Stimulated activated CD8-positive, alpha-beta memory T cell treated with anti-CD3 and anti-CD28 coated beads, Interleukin-12 subunit alpha, Interleukin-12 subunit beta, amount 100 ng/mL, for 1 hour (primary cell): ENCODE data around the gene TOR1B.
A peak's percentile ranks its signal among the peaks of the same experiment; 100 is the strongest.

Experiments used
- DNase-seq: peaks from one replicate; pipeline ENCODE4 v3.0.0-alpha.2; 2020; ENCODE audit warnings: low read depth

TOR1B gene

GRCh38 chr9:129814432-129815223 is 11.6 kb downstream of the TOR1B start:
- DNase-seq, result no peak

GRCh38 chr9:129815278-129815677 is 12.3 kb downstream of the TOR1B start:
- DNase-seq, result no peak

- no peak for DNase-seq
Observed at GRCh38 chr9:129816501-129817435, 13.8 kb downstream of the TOR1B start.

DNA sequence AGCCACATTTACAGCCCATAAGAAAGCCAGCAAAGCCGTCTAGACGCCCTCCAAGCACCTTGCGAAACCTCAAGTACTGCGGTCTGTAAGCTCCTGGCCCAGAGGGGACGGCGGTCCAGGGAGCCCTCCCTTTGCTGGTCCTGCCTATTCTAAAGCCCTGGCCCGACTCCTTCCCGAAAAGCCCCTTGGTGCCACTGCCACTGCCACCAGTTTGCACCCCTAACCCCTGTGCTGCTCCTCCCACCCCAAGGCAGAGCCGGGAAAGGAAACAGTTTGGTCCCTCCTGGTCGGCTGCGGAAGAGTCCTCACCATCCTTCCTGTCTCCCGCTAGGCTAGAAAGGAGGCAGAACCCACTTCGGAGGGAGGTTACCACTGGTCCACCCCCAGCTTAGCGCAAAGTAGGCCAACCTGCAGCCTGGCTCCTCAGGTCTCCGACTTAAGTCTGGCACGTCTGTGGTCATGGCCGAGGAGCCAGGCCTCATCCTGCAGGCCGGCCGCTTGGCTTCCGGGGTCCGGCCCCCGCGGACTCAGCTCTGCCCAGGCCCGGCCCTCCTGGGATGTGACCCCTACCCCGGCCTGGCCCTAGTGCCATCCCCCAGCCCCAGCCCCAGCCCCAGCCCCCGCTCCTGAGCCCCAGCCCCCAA is 20.0 kb downstream of the TOR1B start:
- no peak for DNase-seq

DNA sequence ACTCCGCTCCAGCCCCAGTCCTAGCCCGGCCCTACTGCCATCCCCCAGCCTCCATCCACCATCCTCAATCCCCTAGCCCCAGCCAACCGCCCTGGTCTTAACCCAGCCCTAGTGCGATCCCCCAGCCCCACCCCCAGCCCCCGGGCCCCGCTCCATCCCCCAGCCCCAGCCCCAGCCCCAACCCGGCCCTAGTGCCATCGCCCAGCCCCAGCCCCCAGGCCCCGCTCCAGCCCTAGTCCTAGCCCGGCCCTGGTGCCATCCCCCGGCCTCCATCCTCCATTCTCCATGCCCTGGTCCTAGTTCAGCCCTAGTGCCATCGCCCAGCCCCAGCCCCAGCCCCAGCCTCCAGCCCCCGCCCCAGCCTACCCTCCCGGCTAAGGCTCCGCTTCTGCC is 20.6 kb downstream of the TOR1B start:
- no peak for DNase-seq

- peak; percentile 84 for DNase-seq
Observed at GRCh38 chr9:129823935-129824601, 21.1 kb downstream of the TOR1B start, which contains the start of gene TOR1A. Gene TOR1A (minus strand): TSS chr9:129824136. CDS start chr9:129824085, 51 bp downstream.

DNA sequence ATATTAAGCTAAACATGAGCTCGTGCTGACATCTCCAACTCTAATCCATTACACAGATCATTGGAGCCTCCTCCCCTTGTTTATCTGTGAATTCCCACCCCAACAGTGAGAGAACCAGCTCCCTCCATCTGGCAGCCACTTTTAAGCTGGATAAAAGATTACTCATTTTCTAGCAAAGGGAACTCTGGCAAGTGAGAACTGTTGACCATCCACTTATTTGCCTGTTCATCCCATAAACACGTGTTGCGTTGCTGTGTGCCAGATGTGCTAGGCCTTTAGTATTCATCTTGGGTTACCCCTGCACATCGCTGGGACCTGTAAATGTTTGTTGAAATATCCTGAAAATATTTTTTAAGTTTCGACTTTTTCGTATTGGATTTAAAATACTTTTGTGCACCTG is 23.4 kb downstream of the TOR1B start:
- DNase-seq, result no peak

DNA sequence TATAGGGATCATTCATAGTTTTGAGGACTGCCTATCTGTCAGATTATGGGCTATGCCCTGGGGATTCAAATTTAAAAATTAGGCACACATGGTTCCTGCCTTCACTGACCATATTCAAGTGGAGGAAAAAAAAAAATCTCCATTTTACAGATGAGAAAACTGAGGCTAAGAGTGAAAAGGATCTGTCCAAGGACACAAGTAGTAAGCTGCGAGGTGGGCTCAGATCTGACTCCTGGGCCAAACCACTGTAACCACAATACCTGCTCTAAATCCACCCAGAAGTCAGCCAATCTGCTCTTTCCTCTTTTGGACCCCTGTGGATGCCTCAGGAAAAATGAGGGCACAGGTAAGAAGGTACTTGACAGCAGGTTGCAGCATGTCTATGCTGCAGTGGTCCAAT is 23.8 kb downstream of the TOR1B start:
- no peak for DNase-seq

- no peak for DNase-seq
Observed at GRCh38 chr9:129828051-129828450, 25.1 kb downstream of the TOR1B start.

DNA sequence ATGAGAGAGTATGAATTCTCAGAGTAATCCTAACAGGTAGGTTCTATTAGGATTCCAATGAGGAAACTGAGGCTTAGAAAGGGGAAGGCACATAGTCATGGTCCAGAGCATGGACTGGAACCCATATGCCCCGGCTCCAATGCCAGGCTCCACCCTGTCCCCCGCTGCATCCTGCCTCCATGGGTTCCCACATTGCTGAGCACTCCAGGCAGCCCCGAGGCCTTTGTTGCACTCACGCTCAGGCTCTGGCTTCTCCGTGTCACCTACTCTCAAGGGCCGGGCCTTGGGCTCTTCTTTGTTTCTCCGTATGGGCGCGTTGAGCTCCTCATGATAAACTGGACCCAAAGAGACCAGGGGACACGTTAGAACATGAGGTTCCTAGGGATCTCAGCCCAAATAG is 26.0 kb downstream of the TOR1B start:
- DNase-seq, result no peak

DNA sequence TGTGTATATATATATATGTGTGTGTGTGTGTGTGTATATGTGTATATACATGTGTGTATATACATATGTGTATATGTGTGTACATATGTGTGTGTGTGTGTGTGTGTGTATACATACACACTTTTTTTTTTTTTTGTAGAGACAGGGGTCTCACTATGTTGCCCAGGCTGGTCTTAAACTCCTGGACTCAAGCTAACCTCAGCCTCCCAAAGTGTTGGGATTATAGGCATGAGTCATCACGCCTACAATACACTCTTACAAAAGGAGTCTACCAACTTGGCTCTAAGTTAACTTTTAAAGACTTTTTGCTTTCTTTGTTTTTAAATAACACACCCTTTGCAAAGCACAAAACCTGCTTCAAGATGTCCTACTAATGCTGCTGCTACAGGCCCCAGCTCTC is 30.0 kb downstream of the TOR1B start:
- DNase-seq, result no peak

DNA sequence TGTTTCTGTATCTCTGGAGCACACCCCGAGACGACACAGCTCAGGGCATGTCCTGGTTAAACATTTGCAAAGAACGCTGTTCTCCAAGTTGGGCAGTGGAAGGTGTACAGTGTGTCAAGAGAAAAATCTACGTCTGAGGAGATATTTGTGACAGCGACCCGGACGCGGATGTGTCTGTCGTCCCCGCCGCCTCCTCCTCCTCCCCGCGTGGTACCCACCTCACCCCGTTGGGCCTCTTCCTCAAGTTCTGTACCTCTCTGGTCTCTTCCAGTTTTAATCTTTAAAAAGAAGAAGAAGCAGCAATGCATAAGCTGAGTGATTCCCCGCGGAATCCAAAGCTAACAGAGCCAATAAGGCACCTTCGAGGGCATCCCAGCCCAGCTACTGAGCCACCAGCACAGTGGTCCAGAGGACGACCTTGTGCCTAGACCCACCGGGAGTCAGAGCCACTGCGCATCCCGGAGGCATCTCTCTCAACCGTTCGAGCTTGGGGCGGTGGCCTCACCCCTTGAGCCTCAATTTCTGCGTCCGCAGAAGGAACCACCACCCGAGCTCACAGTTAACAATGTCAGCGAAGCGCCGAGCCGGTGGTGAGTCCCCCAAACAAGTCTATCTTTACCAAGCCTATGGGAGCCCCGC is 31.6 kb downstream of the TOR1B start:
- no peak for DNase-seq

GRCh38 chr9:129835128-129835859 is 32.3 kb downstream of the TOR1B start, which contains the start of the genes C9orf78 and USP20:
Gene C9orf78 (minus strand): TSS chr9:129835275. CDS start chr9:129835221, 54 bp downstream.
Gene USP20 (plus strand): TSS chr9:129835458. CDS start chr9:129852556, 17,098 bp downstream.
- DNase-seq, result peak; percentile 93

DNA sequence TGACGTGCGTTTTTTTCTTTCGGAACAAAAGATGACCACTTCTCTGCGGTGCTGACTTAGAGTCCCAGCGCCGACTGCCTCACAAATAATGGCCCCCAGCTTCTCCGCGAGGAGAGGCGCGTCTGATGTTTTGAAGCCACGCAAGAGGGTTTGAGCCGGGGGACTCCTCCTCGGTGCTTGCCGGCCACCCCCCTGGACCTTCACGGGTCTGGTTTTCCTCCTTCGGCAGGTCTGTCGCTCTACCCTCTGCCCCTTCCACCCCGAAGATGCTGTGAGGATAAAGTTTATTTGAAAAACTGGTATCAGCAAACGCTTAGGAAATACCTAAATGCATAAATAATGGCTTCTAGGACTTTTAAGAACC is 32.9 kb downstream of the TOR1B start:
- DNase-seq, result no peak

- no peak for DNase-seq
Observed at GRCh38 chr9:129836311-129837007, 33.5 kb downstream of the TOR1B start.

DNA sequence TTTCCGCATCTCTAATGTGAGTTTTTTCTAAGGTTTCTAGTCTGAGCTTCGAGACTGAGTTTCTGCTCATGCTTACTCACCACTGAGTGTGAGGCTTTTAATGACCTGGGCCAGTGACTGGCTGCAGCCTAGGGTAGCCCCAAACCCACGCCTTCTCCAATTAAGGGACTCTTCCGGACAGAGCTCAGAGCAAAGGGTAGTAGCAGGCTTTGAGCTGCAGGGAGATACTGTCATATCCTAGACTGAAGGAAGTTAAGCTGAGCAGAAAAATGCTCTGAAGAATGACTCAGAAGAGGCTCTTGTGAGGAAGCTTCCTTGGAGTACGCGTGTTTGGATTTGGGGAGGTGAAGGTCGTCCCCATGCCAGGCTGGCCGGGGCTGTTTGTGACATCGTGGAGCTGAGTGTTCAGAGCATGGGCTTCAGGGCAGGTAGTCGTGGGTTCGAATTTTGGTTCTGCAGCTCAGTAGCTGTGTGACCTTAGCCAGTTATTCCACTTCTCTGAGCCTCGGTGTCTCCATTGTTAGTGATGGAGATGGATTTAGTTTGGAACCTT is 35.8 kb downstream of the TOR1B start:
- DNase-seq, result no peak

GRCh38 chr9:129839324-129840023 is 36.5 kb downstream of the TOR1B start:
- DNase-seq, result no peak

GRCh38 chr9:129840034-129840433 is 37.0 kb downstream of the TOR1B start:
- no peak for DNase-seq

- DNase-seq, result no peak
Observed at GRCh38 chr9:129841071-129841470, 38.1 kb downstream of the TOR1B start.
